ENCODE results near the gene FAAP100.

Gene FAAP100

DNA sequence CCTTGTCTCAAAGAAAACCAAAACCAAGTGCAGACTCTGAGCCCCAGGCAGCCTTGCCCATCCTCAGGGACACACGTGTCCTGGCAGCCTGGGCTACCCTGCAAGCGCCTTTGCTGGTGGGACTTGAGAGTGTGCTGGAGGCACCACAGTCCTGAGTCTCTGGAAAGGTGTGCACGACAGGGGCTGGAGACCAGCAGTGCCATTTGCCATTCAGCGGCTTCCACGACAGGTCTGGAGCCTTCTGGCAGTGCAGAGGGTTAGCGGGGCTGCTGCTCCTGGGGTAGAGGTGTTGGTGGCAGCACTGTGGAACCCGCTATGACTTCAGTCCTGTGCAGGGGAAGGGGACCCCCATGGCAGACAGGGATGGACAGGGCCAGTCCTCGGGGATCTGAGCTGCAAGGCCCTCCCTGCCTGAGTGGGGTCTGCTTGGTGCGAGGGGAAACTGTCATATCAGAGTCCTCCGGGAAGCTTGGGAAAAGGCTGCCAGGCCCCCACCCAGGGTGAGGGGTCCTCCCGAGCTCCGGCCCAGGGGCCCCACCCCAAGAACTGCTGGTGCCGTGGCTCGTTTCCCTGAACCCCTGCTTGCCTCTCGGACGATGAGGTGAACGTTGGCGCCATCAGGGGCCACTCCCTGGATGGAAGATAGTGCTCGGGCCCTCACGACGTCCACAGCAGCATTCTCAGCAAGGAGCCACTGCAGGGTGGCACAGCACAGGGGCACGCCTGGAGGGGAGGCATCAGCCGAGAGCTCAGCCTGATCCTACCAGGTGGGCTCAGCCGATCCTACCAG lies 6.8 kb downstream of the FAAP100 start:
- CTCF ChIA-PET, result interaction anchor here (1.1 kb wide), 1 partner anchor 27 kb away, joined by 4 read pairs; no protein-coding TSS in a partner anchor
- POLR2A ChIA-PET, result no interaction called here
- TF ChIP-seq, protein P1, sequence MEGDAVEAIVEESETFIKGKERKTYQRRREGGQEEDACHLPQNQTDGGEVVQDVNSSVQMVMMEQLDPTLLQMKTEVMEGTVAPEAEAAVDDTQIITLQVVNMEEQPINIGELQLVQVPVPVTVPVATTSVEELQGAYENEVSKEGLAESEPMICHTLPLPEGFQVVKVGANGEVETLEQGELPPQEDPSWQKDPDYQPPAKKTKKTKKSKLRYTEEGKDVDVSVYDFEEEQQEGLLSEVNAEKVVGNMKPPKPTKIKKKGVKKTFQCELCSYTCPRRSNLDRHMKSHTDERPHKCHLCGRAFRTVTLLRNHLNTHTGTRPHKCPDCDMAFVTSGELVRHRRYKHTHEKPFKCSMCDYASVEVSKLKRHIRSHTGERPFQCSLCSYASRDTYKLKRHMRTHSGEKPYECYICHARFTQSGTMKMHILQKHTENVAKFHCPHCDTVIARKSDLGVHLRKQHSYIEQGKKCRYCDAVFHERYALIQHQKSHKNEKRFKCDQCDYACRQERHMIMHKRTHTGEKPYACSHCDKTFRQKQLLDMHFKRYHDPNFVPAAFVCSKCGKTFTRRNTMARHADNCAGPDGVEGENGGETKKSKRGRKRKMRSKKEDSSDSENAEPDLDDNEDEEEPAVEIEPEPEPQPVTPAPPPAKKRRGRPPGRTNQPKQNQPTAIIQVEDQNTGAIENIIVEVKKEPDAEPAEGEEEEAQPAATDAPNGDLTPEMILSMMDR (IDR thresholded peaks at IDR 0.05; ENCODE audit: control extremely low read depth, extremely low read depth, low read depth, missing control alignments), result no peak

DNA sequence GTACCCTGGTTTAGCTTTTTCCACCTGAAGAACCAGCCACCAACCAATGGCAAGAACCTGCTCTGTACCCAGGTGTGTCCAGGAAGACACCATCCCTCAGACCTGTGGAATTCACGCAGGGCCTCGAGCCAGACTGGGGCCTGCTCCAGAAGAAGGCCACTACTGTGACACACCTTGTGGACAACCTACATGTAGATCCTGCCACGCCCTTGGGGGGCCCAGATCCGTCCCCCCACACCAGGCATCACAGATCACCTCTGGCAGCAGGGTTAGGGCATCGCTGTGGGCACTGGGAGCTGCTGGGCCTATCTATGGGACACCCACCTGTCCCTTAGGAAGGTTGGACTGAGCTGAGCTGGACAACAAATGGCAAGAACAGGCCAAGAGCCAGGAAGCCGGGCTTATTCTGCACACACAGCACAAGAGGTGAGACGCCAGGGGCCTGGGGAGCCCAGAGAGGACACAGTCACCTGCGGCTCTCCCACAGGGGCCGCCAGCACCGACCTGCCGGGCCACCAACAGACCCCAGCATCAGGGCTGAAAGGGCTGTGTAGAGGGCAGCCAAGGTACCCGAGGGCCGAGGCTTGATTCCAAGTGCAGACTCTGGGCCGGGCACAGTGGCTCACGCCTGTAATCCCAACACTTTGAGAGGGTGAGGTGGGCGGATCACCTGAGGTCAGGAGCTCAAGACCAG lies 7.7 kb downstream of the FAAP100 start:
- TF ChIP-seq, protein P1 (IDR thresholded peaks at IDR 0.05; ENCODE audit: control extremely low read depth, extremely low read depth, low read depth, missing control alignments), result no peak
- POLR2A ChIA-PET, result interaction anchor here (0.9 kb wide), 1 partner anchor 8 kb away, joined by 3 read pairs; no protein-coding TSS in a partner anchor
- CTCF ChIA-PET, result interaction anchor here (1.4 to 2.2 kb wide), 4 partner anchors 12 to 57 kb away, joined by 3 to 8 read pairs (median 6); no protein-coding TSS in a partner anchor
- no peak for DNase-seq (ENCODE audit: extremely low spot score)

More for the DNA sequence above, 6.8 kb downstream of the FAAP100 start:
- no peak for DNase-seq (ENCODE audit: extremely low spot score)

DNA sequence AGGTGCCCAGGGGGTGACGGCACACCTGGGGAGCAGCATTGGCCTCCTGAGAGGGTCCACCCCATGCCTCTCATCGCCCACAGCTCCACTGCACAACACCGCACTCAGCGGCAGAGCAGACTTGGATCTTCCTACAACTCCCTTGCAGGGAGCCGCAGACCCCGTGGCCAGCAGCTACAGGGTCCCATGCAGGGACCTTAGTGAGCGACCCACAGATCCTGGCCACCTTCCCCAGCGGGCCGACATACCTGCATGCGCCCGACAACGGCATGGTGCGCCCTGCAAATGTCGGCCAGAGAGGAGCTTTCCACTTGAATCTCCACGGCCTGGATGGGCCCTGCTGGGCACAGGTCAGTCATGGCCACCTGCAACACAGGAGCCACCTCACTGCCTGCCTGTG lies 8.4 kb downstream of the FAAP100 start:
- ChIA-PET POLR2A (interaction anchor here (0.9 kb wide), 1 partner anchor 9 kb away, joined by 3 read pairs; no protein-coding TSS in a partner anchor), CTCF (interaction anchor here (1.4 to 2.2 kb wide), 4 partner anchors 13 to 57 kb away, joined by 3 to 8 read pairs (median 6); no protein-coding TSS in a partner anchor)
- TF ChIP-seq, protein P1 (IDR thresholded peaks at IDR 0.05; ENCODE audit: control extremely low read depth, extremely low read depth, low read depth, missing control alignments), result no peak
- DNase-seq (ENCODE audit: extremely low spot score), result no peak

DNA sequence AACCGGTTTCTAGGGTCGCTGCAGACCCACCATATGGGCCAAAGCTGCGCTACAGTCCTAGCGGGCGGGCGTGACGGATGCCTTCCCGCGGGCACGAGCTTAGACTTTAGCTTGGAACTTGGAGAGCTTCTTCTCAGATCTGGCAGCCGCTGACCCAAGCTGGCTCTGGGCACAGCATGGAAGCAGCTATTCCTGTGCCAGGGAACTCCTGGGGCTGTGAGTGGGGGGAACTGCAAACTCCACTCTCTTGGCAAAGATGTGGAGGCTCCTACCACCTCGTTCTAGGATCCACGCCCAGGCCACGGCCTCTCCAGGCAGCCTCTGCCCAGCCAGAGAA lies 8.8 kb downstream of the FAAP100 start:
- DNase-seq (ENCODE audit: extremely low spot score), result no peak
- CTCF ChIA-PET, result interaction anchor here (1.8 to 2.2 kb wide), 3 partner anchors 14 to 58 kb away, joined by 5 to 8 read pairs (median 6); no protein-coding TSS in a partner anchor
- POLR2A ChIA-PET, result interaction anchor here (0.9 kb wide), 1 partner anchor 9 kb away, joined by 3 read pairs; no protein-coding TSS in a partner anchor
- TF ChIP-seq, protein P1 (IDR thresholded peaks at IDR 0.05; ENCODE audit: control extremely low read depth, extremely low read depth, low read depth, missing control alignments), result no peak

DNA sequence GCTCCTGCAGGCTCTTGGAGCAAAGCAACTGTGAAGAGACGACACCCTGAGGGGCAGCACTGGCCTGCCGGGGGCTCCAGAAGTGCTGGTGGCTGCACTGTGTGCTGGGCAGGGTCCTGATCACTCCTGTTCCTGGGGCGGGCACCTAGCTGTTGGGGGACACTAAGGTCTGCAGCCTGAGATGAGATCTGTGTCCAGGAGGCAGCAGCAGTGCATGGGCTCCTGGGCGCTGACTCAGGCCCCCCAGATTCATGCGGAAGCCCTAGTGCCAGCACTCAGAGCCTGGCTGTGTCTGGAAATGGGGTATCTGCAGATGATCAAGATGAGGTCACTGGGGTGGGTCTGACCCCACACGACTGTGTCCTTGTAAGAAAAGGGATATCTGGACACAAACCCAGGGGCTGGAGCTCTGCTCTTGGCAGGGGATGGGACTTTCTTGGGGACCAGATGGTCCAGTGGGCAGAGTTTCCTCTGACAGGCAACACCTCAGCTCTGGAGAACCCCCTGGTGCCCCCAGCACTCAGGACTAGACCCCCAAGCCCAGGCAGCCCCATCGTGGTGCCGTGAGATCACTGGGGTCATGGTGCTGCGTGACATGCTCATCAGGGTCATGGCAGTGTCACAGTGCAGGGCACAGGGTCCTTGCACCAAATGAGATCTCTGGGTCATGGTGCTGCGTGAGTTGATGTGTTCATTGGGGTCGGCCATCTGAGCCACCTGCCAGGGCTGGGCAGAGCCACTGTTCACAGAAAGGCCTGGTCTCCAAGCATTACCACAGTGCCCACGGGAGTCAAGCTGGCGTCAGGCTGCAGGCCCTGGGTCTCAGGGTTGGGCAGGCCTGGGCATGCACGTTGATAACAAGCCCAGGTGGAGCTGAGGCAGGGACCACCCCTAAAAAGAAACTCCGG lies 9.5 kb downstream of the FAAP100 start:
- ChIA-PET CTCF (interaction anchor here (1.2 to 2.2 kb wide), 4 partner anchors 14 to 58 kb away, joined by 4 to 8 read pairs (median 6); no protein-coding TSS in a partner anchor), POLR2A (interaction anchor here (0.5 to 0.6 kb wide), 2 partner anchors 34 to 402 kb away, joined by 3 read pairs; no protein-coding TSS in a partner anchor)
- TF ChIP-seq, protein P1 (IDR thresholded peaks at IDR 0.05; ENCODE audit: control extremely low read depth, extremely low read depth, low read depth, missing control alignments), result no peak
- DNase-seq (ENCODE audit: extremely low spot score), result no peak

All from GM10248 (cell line).